Gastrocnemius medialis (tissue), 4 donors: ENCODE data around the gene RABGAP1L. TPM values are rescaled to one million over a fixed set of nuclear protein-coding genes. Genes with fewer than 3 reads are reported as not detected.
"Not testable (repeated sequence)": the region's sequence is repeated elsewhere in the genome, so short reads cannot be mapped to it uniquely, and the experiment has no call there.

Experiments used
- ATAC-seq, 2 donors: fragments of 150-250 bp; one replicate each; pipeline ENCODE4 v1.9.1; 2016
- DNase-seq, 2 donors: peaks; one replicate each; pipeline ENCODE4 v3.0.0-alpha.2; 2019
- H3K27ac ChIP-seq, 4 donors: fragments of 200-600 bp; sonication (generic); 1 replicate in 1 of 4; 2 replicates in 3 of 4; pipeline ENCODE4 v1.5.1; 2016 to 2018; ENCODE audit warnings: mild to moderate bottlenecking in 2 of 4, moderate library complexity in 1 of 4
- H3K27me3 ChIP-seq, 3 donors: fragments of 200-600 bp; sonication (generic) in 2 of 3; 1 replicate in 1 of 3; 2 replicates in 2 of 3; pipeline versions ENCODE4 v1.5.1 to v1.6.0; 2016 to 2019; ENCODE audit warnings: mild to moderate bottlenecking in 1 of 3, moderate library complexity in 1 of 3
- H3K36me3 ChIP-seq, 2 donors: fragments of 200-600 bp; sonication (generic) in 1 of 2; one replicate each; pipeline ENCODE4 v1.5.1; 2017 to 2018
- H3K4me1 ChIP-seq, 2 donors: fragments of 200-600 bp; sonication (generic) in 1 of 2; one replicate each; pipeline ENCODE4 v1.5.1; 2016 to 2017; ENCODE audit warnings: mild to moderate bottlenecking in 2 of 2
- H3K4me3 ChIP-seq, 4 donors: fragments of 200-600 bp; sonication (generic) in 3 of 4; 1 replicate in 1 of 4; 2 replicates in 3 of 4; pipeline ENCODE4 v1.5.1; 2016 to 2019; ENCODE audit warnings: mild to moderate bottlenecking in 2 of 4
- H3K9me3 ChIP-seq, 3 donors: fragments of 200-600 bp; sonication (generic) in 2 of 3; 1 replicate in 1 of 3; 2 replicates in 2 of 3; pipeline ENCODE4 v1.5.1; 2016 to 2019
- CTCF ChIP-seq, 5 experiments: fragments of 450-650 bp in 3 of 5; fragments of 200-600 bp in 2 of 5; sonication (generic) in 2 of 5; IDR thresholded peaks in 4 of 5; conservative IDR thresholded peaks in 1 of 5; 1 replicate in 4 of 5; 2 replicates in 1 of 5; pipeline ENCODE4 v1.5.1; 2016 to 2019; ENCODE audit warnings: antibody characterized with exemption in 5 of 5, mild to moderate bottlenecking in 3 of 5, moderate library complexity in 3 of 5
- POLR2A ChIP-seq, 2 donors: fragments of 450-650 bp; IDR thresholded peaks; one replicate each; pipeline ENCODE4 v1.6.1; 2017; ENCODE audit warnings: antibody characterized with exemption in 2 of 2, mild to moderate bottlenecking in 2 of 2, moderate library complexity in 2 of 2
- in situ Hi-C, 4 donors: fragments of 200-750 bp; cut with MboI; loops; one replicate each; pipeline versions ENCODE4 v1.15.0 to v1.8.0; 2017; ENCODE audit warnings: low sequenced_read_pairs in 4 of 4
- intact Hi-C: fragments of 100-400 bp; cut with DNase I; formaldehyde crosslinking; loops from one replicate; pipeline ENCODE4 v1.15.1; 2023; ENCODE audit warnings: low total_unique reads
- total RNA-seq, 4 donors: library from RNA; depleted of rRNA; stranded (reverse); fragments of >200 nt; gene quantifications; one replicate each; pipeline versions ENCODE4 v1.1.0 to v1.2.3, GENCODE V29; 2016

RABGAP1L gene
- total RNA-seq, 4 donors from 2014 or later: 8.8 to 22.2 (median 14.9) TPM

- no peak overlapping the region for H3K27ac ChIP-seq
- TF ChIP-seq POLR2A (IDR thresholded peaks at IDR 0.05) (no peak), CTCF (IDR thresholded peaks at IDR 0.05 in 4 of 5, conservative IDR thresholded peaks at IDR 0.05 in 1 of 5) (no peak)
- no peak for DNase-seq
- peaks cover 0 to 4% of the 10 kb centered on the region in 2 donors for H3K4me1 ChIP-seq
- ATAC-seq: no peak
- H3K9me3 ChIP-seq: no peaks in the 10 kb centered on the region
- no peak overlapping the region for H3K4me3 ChIP-seq
- no peaks in the 10 kb centered on the region for H3K27me3 ChIP-seq
- in situ Hi-C loops: no loop called here
- intact Hi-C loops: no loop called here
- peaks cover 0 to 9% of the 10 kb centered on the region in 2 donors for H3K36me3 ChIP-seq
These were observed 65.3 kb downstream of the RABGAP1L start for GRCh38 chr1:174224641-174225040.

GRCh38 chr1:174225499-174226204, 66.3 kb downstream of the RABGAP1L start:
- intact Hi-C loops: no loop called here
- no peaks in the 10 kb centered on the region for H3K27me3 ChIP-seq
- H3K9me3 ChIP-seq: no peaks in the 10 kb centered on the region
- peaks cover 0 to 9% of the 10 kb centered on the region in 2 donors for H3K36me3 ChIP-seq
- TF ChIP-seq POLR2A (IDR thresholded peaks at IDR 0.05) (no peak), CTCF (IDR thresholded peaks at IDR 0.05 in 4 of 5, conservative IDR thresholded peaks at IDR 0.05 in 1 of 5) (no peak)
- H3K4me3 ChIP-seq: no peak overlapping the region
- H3K4me1 ChIP-seq: peaks cover 0 to 4% of the 10 kb centered on the region in 2 donors
- no peak for DNase-seq
- in situ Hi-C loops: no loop called here
- H3K27ac ChIP-seq: no peak overlapping the region
- ATAC-seq: no peak

- DNase-seq (no peak), ATAC-seq (no peak)
- TF ChIP-seq POLR2A (IDR thresholded peaks at IDR 0.05): no peak
- no peaks in the 10 kb centered on the region for H3K27me3 ChIP-seq
- in situ Hi-C loops (no loop called here), intact Hi-C loops (no loop called here)
- peaks cover 0 to 11% of the 10 kb centered on the region in 2 donors for H3K36me3 ChIP-seq
- H3K27ac ChIP-seq: no peak overlapping the region
- H3K4me1 ChIP-seq: peaks cover 0 to 4% of the 10 kb centered on the region in 2 donors
- H3K4me3 ChIP-seq: no peak overlapping the region
- H3K9me3 ChIP-seq: no peaks in the 10 kb centered on the region
These were observed 71.1 kb downstream of the RABGAP1L start for GRCh38 chr1:174230399-174230798.

GRCh38 chr1:174232761-174233160, 73.4 kb downstream of the RABGAP1L start:
- in situ Hi-C loops: no loop called here

GRCh38 chr1:174238845-174239501, 79.7 kb downstream of the RABGAP1L start:
- H3K9me3 ChIP-seq, H3K4me3 ChIP-seq, H3K27me3 ChIP-seq, DNase-seq, in situ Hi-C loops, H3K27ac ChIP-seq, intact Hi-C loops, ATAC-seq, H3K36me3 ChIP-seq: not testable (repeated sequence)
- peaks cover 0 to 11% of the 10 kb centered on the region in 2 donors for H3K4me1 ChIP-seq

More at GRCh38 chr1:174232761-174233160, 73.4 kb downstream of the RABGAP1L start:
- Histone ChIP-seq H3K27ac (no peak overlapping the region), H3K27me3 (no peaks in the 10 kb centered on the region), H3K9me3 (no peaks in the 10 kb centered on the region), H3K4me3 (no peak overlapping the region), H3K4me1 (peaks cover 0 to 3% of the 10 kb centered on the region in 2 donors), H3K36me3 (peaks cover 0 to 11% of the 10 kb centered on the region in 2 donors)
- no peak for ATAC-seq
- intact Hi-C loops: no loop called here
- no peak for DNase-seq
- no peak for TF ChIP-seq CTCF (IDR thresholded peaks at IDR 0.05 in 4 of 5, conservative IDR thresholded peaks at IDR 0.05 in 1 of 5)
- TF ChIP-seq POLR2A (IDR thresholded peaks at IDR 0.05): no peak
